DOHH2 (cell line): ENCODE results near the gene HS3ST6.
"Not testable (repeated sequence)": the region's sequence is repeated elsewhere in the genome, so short reads cannot be mapped to it uniquely, and the experiment has no call there.

Experiments used
- H3F3A ChIP-seq: fragments of 200-600 bp; sonication (generic), shearing (Covaris generic); 2 replicates; pipeline ENCODE4 v1.6.0; 2016; ENCODE audit warnings: antibody characterized with exemption, mild to moderate bottlenecking; ENCODE audit not compliant: control insufficient read depth, insufficient read depth
- H3K27ac ChIP-seq: fragments of 200-600 bp; sonication (generic); 2 replicates; pipeline ENCODE4 v1.5.1; 2014; ENCODE audit warnings: low read depth, mild to moderate bottlenecking, low read length, moderate library complexity
- H3K27me3 ChIP-seq: fragments of 200-600 bp; sonication (generic); 2 replicates; pipeline ENCODE4 v1.6.1; 2014; ENCODE audit warnings: mild to moderate bottlenecking, low read length, mixed read lengths; ENCODE audit not compliant: control insufficient read depth
- H3K36me3 ChIP-seq: fragments of 200-600 bp; sonication (generic); 2 replicates; pipeline ENCODE4 v1.6.1; 2014; ENCODE audit warnings: mild to moderate bottlenecking, low read length, moderate library complexity, mixed read lengths; ENCODE audit not compliant: control insufficient read depth
- H3K4me1 ChIP-seq: fragments of 200-600 bp; sonication (generic); 2 replicates; pipeline ENCODE4 v1.6.1; 2014; ENCODE audit warnings: mild to moderate bottlenecking, low read length, mixed read lengths; ENCODE audit not compliant: control insufficient read depth
- H3K4me2 ChIP-seq: fragments of 200-600 bp; sonication (generic); 2 replicates; pipeline ENCODE4 v1.6.0; 2014; ENCODE audit warnings: mild to moderate bottlenecking, low read length, moderate library complexity
- H3K4me3 ChIP-seq: fragments of 200-600 bp; sonication (generic); 2 replicates; pipeline ENCODE4 v1.5.1; 2014; ENCODE audit warnings: mild to moderate bottlenecking, low read length, mixed read lengths
- H3K79me2 ChIP-seq: fragments of 200-600 bp; sonication (generic); 2 replicates; pipeline ENCODE4 v1.6.1; 2014; ENCODE audit warnings: mild to moderate bottlenecking, low read length, mixed read lengths; ENCODE audit not compliant: control insufficient read depth
- H3K9me2 ChIP-seq: fragments of 200-600 bp; sonication (generic); replicated peaks from 2 replicates; pipeline ENCODE4 v1.6.1; 2014; ENCODE audit warnings: mild to moderate bottlenecking, low read length, mixed read lengths; ENCODE audit not compliant: control insufficient read depth
- H3K9me3 ChIP-seq: fragments of 200-600 bp; sonication (generic); 2 replicates; pipeline ENCODE4 v1.6.1; 2014; ENCODE audit warnings: antibody characterized with exemption, low read length, mixed read lengths; ENCODE audit not compliant: control insufficient read depth, insufficient read depth
- H4K20me1 ChIP-seq: fragments of 200-600 bp; sonication (generic); 2 replicates; pipeline ENCODE4 v1.6.0; 2014; ENCODE audit warnings: low read depth, mild to moderate bottlenecking, antibody characterized with exemption, low read length, moderate library complexity; ENCODE audit not compliant: control insufficient read depth, insufficient read depth
- CTCF ChIP-seq: fragments of 200-600 bp; sonication (generic); IDR thresholded peaks from one replicate; pipeline ENCODE4 v1.5.1; 2014; ENCODE audit warnings: antibody characterized with exemption, mild to moderate bottlenecking, low read depth, low read length; ENCODE audit not compliant: poor library complexity, severe bottlenecking
- EZH2phosphoT487 ChIP-seq: fragments of 200-600 bp; sonication (generic); IDR thresholded peaks from 2 replicates; pipeline ENCODE4 v1.6.1; 2017; ENCODE audit warnings: borderline replicate concordance, mild to moderate bottlenecking, antibody characterized with exemption, low read length, moderate library complexity, mixed read lengths

HS3ST6 gene

DNA sequence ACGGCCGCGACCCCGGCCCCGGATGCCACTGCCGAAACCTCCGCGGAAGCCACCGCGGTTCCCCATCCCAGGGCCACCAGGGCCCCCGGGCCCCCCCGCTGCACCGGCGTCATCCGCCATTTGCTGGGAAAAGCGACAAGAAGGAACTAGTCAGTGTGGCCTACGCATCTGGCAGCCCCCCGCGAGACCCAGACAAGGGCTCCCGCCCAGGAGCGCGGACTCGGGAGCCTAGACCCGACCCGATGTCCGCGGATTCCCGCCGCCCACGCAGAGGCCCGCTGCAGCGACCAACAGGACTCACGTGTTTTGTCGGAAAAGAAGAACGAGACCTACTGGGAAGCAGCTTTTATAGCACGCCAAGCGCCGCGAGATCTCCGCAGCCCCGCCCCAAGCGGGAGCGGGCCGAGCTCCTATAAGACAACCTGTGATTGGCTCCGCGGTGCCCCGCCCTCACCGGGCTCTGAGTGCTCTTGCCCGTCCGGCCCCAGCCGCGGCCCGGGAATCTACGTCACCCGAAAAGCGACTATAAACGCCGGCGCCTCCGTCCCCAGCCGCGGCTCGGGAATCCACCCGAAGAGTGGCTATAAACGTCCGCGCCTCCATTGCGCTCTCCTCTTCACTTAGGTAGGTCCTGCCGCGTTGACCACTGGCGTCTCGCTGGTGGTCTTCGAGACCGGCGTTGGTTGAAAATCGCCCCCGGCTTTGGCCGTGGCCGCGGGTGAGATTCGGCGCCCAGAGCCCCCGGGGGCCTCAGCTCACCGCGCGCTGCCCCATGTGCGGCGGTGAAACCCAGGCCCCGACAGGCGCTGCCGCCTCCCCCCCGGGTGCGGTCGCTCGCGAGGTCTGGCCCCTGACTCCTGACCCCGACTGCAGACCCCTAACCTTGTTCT, 46.5 kb upstream of the HS3ST6 start, which contains the start of gene RPS2:
Gene RPS2 (minus strand): TSS at position 321 of the 890 bp plus-strand sequence. CDS start 201 bp downstream, at position 120.
- H3K27me3 ChIP-seq, result no peaks in the 10 kb centered on the region
- peaks cover 10% of the 10 kb centered on the region for H4K20me1 ChIP-seq
- peaks cover 71% of the 10 kb centered on the region for H3K36me3 ChIP-seq
- no peaks in the 10 kb centered on the region for H3K9me3 ChIP-seq
- H3K4me1 ChIP-seq, result peaks cover 36% of the 10 kb centered on the region
- H3K4me3 ChIP-seq, result peak within 1 kb of the TSS; percentile 100
- no peaks in the 10 kb centered on the region for H3K9me2 ChIP-seq
- H3K27ac ChIP-seq, result peak within 1 kb of the TSS; percentile 91
- H3K4me2 ChIP-seq, result peak within 1 kb of the TSS; percentile 99
- no peak for TF ChIP-seq CTCF
- TF ChIP-seq EZH2phosphoT487, result no peak
- peaks cover 63% of the 10 kb centered on the region for H3K79me2 ChIP-seq
- peaks cover 43% of the 10 kb centered on the region for H3F3A ChIP-seq

DNA sequence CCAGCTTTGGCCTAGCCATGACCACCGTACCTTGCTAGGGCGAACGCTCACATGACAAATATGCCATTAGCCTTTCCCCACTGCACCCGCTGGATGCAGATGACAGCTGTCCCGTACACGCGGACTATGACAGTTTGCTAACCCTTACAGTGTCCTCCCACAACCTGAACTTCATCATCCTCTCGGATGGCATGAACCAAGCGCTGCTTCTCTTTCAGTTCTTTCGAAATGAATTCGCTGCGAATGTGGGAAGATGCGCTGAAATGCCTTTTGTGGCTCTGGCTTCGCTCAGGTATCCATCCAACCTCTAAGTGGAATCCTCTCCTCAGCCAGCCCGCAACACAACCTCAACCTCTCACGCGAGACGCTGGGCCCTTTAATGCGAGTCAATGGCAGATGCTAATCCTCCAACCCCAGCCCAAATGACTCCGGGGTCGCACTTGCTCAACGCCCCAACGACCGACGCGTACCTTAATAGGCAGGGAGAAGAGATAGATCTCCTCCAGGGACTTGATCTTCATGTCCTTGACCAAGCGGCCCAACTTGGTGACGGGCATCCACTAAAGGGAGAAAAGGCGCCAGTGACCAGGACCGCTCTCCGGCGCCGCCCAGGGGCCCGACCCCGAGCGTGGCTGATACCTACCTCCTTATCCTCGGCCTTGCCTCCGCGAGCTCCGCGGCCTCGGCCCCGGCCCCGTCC, 45.7 kb upstream of the HS3ST6 start:
- Histone ChIP-seq H3K9me3 (no peaks in the 10 kb centered on the region), H3K36me3 (peaks cover 75% of the 10 kb centered on the region), H3K4me1 (peaks cover 39% of the 10 kb centered on the region), H3K27ac (peak overlapping the region; percentile 91), H3K4me2 (peak overlapping the region; percentile 99), H3K4me3 (peak overlapping the region; percentile 100), H3K79me2 (peaks cover 68% of the 10 kb centered on the region), H3K27me3 (no peaks in the 10 kb centered on the region), H4K20me1 (peaks cover 10% of the 10 kb centered on the region), H3K9me2 (no peaks in the 10 kb centered on the region), H3F3A (peaks cover 43% of the 10 kb centered on the region)
- TF ChIP-seq CTCF (peak; percentile 27), EZH2phosphoT487 (no peak)

- peaks cover 68% of the 10 kb centered on the region for H3K79me2 ChIP-seq
- H3K4me3 ChIP-seq, result peak overlapping the region; percentile 100
- not testable (repeated sequence) for H4K20me1 ChIP-seq, H3K9me2 ChIP-seq, H3K27me3 ChIP-seq, H3K9me3 ChIP-seq
- peaks cover 41% of the 10 kb centered on the region for H3K4me1 ChIP-seq
- peak overlapping the region; percentile 91 for H3K27ac ChIP-seq
- H3K36me3 ChIP-seq, result peaks cover 72% of the 10 kb centered on the region
- H3F3A ChIP-seq, result peaks cover 43% of the 10 kb centered on the region
- peak overlapping the region; percentile 99 for H3K4me2 ChIP-seq
These were observed 44.2 kb upstream of the HS3ST6 start for GRCh38 chr16:1962161-1963153.
